Uterus (tissue), 2 donors: Measurements from ENCODE around the gene RBMS3.

Experiments
- POLR2A ChIP-seq, 2 donors: fragments of 450-650 bp; IDR thresholded peaks; one replicate each; pipeline ENCODE4 v1.6.1; 2016; ENCODE audit warnings: antibody characterized with exemption in 2 of 2, mild to moderate bottlenecking in 1 of 2, moderate library complexity in 1 of 2
- TF ChIP-seq, protein P1 (sequence below), 4 experiments: fragments of 200-600 bp in 2 of 4; fragments of 450-650 bp in 2 of 4; sonication (generic) in 2 of 4; IDR thresholded peaks; one replicate each; pipeline ENCODE4 v1.5.1; 2016 to 2019; ENCODE audit warnings: antibody characterized with exemption in 4 of 4, mild to moderate bottlenecking in 2 of 4, moderate library complexity in 1 of 4

DNA sequence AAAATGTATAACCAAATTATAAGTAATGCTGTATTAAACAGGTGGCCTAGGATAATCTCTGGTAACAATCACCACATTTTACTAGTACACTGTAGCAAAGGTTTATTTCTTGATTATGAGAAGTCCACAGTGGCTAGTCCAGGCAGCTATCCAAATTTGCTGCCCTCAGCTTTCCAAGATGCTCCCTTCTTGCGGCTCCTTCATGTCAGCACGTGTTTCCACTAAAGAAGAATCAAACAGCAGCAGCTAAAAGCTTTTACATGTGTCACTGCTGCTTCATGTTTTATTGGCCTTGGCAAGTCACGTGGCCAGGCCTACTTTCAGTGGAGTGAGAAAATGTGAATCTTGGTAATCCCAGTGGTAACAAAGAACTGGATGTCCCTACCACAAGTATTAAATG lies 5.6 kb upstream of the RBMS3 start:
- TF ChIP-seq, protein P1, sequence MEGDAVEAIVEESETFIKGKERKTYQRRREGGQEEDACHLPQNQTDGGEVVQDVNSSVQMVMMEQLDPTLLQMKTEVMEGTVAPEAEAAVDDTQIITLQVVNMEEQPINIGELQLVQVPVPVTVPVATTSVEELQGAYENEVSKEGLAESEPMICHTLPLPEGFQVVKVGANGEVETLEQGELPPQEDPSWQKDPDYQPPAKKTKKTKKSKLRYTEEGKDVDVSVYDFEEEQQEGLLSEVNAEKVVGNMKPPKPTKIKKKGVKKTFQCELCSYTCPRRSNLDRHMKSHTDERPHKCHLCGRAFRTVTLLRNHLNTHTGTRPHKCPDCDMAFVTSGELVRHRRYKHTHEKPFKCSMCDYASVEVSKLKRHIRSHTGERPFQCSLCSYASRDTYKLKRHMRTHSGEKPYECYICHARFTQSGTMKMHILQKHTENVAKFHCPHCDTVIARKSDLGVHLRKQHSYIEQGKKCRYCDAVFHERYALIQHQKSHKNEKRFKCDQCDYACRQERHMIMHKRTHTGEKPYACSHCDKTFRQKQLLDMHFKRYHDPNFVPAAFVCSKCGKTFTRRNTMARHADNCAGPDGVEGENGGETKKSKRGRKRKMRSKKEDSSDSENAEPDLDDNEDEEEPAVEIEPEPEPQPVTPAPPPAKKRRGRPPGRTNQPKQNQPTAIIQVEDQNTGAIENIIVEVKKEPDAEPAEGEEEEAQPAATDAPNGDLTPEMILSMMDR (IDR thresholded peaks at IDR 0.05): no peak
- TF ChIP-seq POLR2A (IDR thresholded peaks at IDR 0.05): no peak
